HG02973 (cell line): ENCODE measurements around the gene DLX4.

ENCODE experiments used
- ATAC-seq: cut with Tn5 transposase; IDR thresholded peaks from one replicate; pipeline ENCODE4 v1.9.1; 2021; ENCODE audit warnings: moderate library complexity; ENCODE audit not compliant: unreplicated experiment

Gene DLX4, protein sequence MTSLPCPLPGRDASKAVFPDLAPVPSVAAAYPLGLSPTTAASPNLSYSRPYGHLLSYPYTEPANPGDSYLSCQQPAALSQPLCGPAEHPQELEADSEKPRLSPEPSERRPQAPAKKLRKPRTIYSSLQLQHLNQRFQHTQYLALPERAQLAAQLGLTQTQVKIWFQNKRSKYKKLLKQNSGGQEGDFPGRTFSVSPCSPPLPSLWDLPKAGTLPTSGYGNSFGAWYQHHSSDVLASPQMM

DNA sequence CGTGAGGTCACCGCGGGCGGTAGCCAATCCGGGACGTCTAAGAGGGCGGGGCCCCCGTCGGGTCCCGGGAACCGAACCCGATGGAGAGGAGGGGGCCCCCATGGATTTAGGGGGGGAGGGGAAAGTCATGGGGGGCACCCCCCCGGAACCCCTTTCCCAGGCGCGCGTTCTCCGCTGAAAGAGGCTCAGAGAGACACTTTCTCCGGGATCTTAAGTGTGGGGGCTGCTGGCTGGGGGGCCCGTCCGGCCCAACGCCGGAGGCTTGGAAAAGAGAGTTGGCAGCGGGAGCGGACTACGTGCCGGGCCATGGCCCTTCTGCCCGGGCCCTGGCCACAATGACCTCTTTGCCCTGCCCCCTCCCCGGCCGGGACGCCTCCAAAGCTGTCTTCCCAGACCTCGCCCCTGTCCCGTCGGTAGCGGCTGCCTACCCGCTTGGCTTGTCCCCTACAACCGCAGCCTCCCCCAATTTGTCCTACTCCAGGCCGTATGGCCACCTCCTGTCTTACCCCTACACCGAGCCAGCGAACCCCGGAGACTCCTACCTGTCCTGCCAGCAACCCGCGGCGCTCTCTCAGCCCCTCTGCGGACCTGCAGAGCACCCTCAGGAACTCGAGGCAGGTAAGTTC lies at the start of gene DLX4:
Gene DLX4, plus strand, starts transcription at position 57 of the 626 bp plus-strand sequence. Its CDS starts 279 bp downstream, at position 336.
- ATAC-seq = no peak

DNA sequence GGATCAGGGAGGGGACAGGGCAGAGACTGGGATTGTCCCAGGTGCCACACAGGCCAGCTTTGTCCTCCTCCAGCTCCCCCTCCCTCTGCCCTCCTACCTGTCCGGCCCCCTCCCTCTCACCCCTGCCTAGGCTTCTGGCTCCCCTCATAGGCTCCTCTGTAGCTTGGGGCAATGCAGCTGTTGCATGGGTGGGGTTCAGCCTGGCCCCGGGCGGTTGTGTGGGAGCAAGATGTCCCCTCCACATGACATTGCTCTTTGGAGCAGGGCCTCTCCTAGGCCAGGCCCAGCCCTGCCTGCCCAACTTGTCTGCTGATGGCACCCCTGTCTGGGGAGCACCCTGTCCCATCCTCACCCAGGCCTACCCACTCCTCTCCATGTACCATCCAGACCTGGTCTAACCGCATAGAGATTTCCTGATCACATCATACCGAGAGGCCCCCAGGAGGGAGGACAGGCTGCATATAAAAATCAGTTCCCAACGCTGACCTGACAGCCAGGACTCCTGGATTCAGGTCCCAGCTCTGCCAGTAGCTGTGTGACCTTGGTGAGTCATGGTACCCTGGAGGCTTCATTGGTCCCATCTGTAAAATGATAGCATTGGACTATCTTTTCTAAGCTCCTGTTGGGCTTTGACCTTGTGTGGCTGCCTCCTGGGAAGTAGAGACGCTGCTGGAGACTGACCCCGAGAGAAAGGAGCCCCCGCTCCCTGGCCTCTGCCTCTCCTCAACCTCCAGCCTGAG lies 48.8 kb upstream of the DLX4 start:
- no peak for ATAC-seq

DNA sequence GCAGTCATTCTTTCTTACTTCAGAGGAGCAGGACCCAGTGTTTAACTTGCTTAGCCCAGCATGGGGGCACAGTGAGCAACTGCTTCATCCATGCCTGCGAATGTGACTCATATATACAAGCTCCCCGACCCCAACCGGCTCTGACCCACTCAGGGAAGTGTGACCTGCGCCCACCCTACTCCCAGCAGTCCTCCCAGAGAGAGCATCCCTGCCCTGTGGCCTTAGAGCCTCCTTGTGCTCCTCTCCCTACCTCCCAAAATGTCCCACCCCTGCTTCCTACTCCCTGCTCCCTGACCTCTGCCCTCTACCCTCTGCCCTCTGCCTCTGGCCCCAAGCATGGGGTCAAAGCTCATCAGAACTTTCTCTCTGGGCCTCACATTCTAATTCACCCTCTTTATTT lies 46.9 kb upstream of the DLX4 start:
- no peak for ATAC-seq

DNA sequence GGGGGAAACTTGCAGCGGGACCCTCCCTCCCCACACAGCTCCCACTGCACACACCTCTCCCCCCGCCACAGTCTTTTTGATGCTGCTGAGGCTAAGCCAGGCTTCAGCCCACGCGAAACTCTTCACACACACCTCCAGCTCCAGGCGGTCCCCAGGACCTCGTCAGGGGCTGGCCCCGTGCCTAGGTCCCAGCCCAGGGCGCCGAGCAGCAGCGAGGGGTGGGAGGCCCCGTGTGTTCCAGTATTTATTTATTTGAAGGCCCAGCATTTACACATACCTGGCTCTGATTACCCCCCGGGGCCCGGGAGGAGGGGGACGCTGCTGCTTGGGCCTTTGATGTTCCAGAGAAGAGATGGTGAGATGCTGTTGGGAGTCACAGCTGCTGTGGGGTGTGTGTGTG lies 44.9 kb upstream of the DLX4 start:
- no peak for ATAC-seq

DNA sequence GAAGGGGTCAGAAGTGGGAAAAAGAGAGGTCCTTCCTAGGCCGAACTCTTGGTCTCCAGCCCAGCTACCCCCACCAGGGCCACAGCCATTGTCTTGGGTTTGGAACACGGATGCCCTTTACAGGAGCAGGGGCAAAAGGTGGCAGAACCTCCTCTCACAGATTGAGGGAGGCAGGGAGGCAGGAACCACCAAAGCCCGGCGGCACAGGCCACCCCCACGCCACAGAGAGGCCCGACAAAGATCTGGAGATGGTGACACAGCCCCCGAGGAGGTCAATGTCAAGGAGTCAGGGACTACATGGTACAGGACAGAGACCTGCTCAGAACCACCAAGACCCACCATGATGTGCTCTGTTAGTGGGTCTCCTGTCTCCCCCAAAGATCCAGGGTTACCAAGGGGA lies 44.4 kb upstream of the DLX4 start:
- ATAC-seq = no peak

DNA sequence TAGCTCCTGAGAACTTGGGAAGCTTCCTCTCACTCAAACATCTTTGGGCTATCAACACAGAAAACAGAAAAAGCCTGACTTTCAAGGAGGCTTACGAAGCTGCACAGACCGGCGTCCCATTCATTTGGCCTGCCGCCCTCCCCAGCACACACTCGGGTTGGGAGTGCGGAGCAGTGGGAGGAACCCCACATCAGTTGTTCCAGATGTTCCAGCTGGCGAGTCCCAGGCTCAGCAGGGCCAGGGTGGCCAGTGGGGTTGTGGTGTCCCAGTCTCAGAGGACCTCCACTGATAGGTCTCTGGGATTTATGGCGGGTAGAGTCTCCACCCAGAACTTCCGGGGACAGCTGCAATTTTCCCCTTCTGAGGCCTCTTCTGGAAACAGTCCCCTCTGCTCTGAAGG lies 43.1 kb upstream of the DLX4 start:
- ATAC-seq = no peak

DNA sequence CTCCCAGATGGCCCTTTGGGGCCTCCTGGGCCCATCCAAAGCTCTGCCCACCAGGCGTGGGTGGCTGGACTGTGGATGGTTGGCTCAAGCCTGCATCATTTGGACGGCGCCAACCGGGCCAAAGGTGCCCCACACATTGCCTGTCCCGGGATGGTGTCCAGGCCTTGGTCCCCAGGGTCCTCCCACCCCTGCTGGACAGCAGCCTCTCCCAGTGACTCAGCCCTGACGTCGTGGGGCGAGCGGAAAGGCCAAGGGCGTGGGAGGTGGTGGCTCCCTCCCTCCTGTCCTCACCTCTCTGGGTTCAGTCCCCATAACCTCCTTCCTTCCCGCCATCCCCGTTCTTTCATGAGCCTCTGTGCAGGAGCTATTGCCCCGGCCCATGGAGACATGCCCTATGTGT lies 42.1 kb upstream of the DLX4 start:
- no peak for ATAC-seq

DNA sequence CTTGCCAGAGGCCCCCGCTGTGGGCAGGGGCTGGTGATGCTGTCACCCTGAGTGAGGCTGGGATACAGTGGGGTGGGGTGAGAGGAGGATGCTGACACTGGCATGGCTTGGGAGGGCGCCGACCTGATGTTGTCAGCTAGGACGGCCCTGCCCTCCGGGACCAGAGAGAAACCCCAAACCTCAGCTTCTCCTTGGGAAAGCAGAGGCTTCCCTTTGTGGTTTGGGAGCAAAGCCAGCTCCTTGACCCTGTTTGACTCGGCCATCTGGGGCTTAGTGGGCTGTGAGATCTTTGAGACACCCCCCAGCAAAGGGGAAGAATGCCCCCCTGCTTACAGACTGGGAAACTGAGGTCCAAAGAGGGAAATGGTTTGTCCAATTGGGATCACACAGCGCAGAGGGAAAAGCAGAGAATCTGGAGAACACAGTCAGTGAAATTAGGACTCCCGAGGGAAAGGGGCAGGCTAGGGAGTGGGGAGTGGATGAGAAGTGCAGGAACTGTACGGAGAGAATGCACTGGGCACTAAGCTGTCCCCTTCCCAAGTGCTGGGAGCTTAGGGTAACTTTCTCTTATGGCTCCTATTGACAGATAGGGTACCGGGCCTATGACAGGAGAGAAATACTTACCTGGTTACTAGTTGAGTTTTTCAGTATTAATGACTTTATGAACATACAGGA lies 40.7 kb upstream of the DLX4 start:
- ATAC-seq = no peak

DNA sequence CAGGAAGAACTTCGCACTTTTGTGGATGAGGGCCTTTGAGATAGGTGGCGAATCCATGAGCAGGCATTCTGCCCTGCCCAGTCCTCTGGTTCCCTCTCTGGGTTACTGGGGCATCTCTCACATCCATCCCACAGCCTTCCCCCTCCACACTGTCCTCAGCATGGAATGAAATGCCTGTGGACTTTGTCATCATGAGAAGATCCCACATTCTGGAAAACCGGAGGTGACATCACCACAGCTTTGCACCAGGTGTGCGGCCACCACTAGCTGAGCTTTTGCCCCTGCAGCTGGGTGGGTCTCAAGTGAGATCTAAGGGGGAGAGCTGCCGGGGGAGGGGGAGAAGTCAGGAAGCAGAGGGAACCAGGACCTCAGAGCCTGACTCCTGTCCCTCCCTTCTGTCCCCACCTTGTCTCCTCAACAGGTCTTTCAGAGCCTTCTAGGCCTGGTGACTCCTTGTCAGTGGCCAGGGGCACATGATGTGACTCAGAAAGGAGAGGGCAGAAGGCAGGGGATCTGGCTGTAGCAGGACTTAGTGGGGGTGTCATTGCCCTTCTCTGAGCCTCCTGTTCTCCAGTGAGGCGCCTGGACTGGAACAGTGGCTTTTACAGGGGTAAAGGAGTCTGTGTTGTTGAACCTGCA lies 40.0 kb upstream of the DLX4 start:
- no peak for ATAC-seq

DNA sequence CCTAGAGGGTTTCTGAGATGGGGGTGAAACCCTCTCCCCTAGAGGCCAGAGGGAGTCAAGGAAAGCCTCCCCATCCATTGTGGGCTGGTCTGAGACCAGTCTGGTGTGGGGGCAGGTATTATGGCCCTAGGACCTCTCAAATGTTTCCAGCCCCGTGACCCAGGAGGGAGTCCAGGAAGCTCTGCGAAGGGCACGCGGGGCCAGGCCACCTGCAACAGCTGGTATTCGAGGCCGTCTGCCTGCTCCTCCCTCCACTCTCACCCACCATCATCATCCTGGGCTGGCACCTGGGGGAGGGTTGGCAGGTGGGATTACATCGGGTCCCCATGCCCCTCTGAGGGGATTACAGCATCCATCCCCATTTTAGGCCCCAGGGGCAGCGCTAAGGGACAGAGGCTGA lies 38.1 kb upstream of the DLX4 start:
- no peak for ATAC-seq

DNA sequence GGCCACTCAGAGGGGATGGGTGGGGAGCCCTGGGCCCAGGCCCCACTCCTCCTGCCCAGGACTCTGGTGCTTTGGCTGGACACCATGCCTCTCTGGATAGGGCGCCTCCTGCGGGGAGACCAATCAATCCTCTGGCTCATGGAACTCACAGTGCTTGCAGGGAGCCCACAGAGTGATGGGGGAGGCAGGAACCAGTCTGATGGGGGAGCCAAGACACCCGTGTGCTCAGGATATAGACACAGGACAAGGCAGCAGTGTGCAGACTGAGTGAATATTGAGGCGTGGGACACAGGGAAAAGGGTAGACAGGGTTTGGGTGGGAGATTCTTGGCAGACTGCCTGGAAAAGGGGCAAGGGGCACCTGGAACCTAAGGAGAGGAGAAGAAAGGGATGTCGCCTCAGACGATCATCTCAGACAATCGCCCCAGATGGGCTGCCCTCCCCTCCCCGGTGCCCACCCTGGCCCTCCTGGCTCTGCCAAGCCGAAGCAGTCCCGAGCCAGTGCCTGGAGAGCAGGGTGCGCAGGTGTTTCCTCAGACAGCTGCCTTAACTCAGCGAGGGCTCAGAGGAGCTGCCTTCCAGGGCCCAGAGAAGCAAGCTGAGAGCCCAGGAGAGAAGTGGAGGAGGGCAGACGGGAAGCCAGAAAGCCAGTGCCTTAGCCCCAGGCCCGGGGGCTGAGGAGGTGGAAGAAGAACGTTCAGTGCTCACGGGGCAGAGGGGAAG lies 37.4 kb upstream of the DLX4 start:
- ATAC-seq = no peak

DNA sequence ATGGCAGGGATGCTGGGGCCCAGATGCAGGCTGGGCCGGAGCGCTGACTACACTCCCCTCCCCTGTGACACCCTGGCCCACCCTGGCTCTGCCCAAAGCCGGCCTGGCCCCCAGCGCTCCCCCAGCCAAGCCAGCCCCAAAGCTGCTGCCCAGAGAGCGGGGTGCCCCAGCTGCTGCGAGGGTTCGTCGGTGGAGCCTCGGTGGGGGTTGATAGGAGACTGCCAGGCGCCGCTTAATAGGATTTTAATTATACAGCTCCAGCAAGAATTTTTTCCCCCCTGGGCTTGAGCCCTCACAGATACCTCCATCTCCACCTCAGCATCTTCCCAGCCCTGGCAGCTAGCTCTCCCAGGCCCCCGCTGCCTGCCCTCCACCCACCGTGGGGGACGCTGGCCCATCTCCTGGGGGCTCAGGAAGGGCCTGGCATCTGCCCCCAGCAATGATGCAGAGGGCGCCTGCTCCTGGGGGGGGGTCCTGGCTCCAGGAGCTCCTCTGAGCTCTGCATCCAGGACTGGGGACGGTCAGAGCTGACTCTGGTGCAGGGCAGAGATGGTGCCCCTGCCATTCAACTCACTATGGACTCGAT lies 36.8 kb upstream of the DLX4 start:
- ATAC-seq = no peak

DNA sequence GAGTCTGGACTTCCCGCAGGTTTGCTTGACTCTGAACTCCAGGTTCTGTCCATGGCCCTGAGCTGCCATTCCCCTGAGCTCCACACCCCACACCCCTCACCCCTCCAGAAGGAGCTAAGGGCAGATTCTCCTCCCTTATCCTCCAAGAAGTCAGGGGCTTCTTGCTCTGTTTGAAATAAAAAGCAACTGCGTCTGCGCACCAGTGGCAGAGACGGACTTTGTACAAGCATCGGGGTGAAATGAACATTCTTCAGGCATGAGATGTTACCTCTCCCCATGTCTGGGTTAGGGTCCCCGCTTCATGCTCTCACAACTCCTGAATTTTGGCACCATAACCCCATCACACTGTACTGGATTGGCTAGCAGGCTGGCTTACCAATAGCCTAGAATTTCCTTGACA lies 36.1 kb upstream of the DLX4 start:
- no peak for ATAC-seq

DNA sequence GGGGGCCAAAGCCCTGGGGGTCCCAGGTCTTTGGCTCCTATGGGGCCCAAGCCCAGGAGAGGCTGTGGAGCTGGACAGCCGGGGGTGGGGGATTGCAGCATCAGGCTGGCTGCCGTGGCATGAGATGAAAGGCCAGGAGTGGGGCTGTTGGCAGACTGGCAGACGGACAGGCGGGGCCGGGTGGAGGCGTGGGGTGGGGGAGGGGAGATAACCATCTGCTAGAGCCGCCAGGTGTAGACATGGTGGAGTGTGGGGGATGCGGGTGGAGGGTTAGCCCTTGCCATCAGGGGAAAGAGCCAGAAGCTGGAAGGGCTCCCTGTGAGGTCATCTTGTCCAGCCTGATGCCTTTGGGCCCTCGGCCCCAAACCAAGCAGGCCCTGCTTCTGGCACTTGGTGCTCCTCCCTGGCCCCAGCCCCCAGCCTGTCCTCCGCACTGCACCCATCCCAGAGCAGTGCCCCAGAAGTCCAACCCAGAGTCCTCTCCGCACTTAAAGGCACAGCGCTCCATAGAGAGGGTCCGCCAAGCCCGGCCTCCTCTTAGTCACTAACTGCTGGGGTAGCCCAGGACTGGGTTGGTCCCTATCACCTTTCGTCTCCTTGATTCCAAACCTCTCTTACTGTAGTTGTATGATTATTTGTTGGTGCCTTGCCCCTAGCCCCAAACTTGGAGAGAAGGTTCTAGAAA lies 33.3 kb upstream of the DLX4 start:
- ATAC-seq = no peak

DNA sequence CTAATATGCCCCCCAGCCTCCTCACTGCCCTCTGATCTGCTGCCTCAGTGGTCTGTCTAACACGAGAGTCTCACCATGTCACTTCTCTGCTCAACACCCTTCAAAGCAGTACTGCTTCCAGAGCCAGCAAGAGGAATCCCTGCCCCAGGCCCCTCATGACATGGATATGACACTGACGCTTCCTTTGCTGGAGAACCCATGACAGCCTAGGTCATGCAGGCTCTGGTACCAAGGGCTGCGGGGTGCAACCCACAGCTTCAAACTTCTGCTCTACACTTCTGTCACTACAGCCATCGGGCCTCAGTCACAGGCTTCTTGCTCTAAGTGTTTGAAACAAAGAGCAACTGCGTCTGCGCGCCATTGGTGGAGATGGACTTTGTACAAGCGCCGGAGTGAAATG lies 32.6 kb upstream of the DLX4 start:
- no peak for ATAC-seq

DNA sequence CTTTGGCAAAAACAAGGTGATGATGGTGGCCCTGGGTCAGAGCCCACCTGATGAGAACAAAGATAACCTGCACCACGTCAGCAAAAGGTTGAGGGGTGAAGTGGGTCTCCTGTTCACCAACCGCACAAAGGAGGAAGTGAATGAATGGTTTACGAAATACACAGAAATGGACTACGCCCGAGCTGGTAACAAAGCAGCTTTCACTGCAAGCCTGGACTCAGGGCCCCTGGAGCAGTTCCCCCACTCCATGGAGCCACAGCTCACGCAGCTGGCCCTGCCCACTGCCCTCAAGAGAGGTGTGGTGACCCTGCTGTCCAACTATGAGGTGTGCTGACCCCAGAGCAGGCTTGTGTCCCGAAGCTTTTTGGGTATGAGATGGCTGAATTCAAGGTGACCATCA lies 29.7 kb upstream of the DLX4 start:
- ATAC-seq = no peak

DNA sequence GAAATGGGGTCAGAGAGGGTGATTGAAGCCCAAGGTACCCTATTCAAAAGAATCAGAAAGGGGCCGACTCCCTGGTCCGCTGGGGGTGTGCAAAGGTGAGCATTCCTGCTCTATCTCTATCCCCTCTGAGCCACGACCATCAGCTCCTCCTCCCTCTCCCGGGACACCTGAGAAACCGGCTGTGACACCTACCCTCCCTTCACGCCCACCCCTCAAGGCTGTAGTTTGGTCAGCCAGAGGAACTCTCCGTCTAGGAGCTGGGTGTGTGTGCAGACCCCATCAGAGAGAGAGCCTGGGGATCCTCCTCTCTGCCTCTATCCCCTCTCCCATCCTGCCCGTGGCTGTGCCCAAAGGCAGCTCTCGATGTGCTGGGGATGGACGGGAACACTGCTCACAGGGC lies 27.6 kb upstream of the DLX4 start:
- no peak for ATAC-seq

DNA sequence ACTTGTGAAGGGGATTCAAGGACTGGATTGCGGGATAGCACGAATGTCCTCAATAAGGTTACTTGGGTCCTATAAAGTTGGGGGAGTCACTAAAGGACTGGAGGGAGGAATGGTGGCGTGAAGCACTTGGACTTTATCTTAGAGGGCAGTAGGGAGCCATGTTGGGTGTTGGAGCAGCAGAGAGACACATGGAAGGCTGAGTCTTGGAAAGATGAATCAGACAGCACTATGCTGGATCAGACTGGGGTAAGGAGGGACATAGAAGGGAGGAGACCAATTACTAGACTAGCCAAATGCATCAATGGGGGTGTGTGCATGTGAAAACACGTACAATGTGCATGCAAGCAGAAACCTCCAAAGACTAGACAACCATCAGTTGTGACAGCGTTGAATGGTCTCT lies 26.0 kb upstream of the DLX4 start:
- no peak for ATAC-seq

DNA sequence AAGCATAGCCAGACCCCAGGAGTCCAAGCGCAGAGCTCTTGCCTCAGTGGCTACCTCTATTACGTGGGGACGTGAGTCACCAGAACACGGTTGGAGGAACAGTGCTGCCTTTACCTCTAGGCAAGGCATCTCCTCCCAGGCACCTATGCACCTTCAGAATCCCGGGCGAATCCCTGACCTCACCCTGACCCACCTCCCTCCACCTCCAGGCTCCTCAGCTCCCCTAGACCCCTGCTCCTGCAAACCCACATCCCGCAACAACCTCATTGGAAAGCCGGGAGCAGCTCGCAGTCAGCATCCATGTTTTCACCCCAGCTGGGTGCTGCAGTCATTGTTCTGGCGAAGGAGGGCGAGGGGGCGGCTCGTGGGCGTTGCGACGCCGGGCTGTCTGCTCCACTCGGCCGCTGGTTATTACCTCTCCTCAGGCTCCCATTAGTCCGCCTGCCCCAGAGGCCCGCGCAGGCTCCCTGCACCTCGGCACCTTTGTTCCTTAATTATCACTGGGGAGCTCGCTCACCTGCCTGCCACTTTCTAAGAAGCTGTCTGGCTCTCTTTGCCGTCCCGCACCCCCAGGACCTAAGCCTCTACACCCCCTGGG lies 24.6 kb upstream of the DLX4 start:
- ATAC-seq = no peak
